DOHH2 (cell line): ENCODE results near the gene ROCK2.

Experiments used
- EZH2phosphoT487 ChIP-seq: fragments of 200-600 bp; sonication (generic); IDR thresholded peaks from 2 replicates; pipeline ENCODE4 v1.6.1; 2017; ENCODE audit warnings: borderline replicate concordance, mild to moderate bottlenecking, antibody characterized with exemption, low read length, moderate library complexity, mixed read lengths
- TF ChIP-seq, protein P1 (sequence below): fragments of 200-600 bp; sonication (generic); IDR thresholded peaks from one replicate; pipeline ENCODE4 v1.5.1; 2014; ENCODE audit warnings: antibody characterized with exemption, mild to moderate bottlenecking, low read depth, low read length; ENCODE audit not compliant: poor library complexity, severe bottlenecking

GRCh38 chr2:11224887-11225286 lies 119.5 kb downstream of the ROCK2 start:
- TF ChIP-seq, protein P1, sequence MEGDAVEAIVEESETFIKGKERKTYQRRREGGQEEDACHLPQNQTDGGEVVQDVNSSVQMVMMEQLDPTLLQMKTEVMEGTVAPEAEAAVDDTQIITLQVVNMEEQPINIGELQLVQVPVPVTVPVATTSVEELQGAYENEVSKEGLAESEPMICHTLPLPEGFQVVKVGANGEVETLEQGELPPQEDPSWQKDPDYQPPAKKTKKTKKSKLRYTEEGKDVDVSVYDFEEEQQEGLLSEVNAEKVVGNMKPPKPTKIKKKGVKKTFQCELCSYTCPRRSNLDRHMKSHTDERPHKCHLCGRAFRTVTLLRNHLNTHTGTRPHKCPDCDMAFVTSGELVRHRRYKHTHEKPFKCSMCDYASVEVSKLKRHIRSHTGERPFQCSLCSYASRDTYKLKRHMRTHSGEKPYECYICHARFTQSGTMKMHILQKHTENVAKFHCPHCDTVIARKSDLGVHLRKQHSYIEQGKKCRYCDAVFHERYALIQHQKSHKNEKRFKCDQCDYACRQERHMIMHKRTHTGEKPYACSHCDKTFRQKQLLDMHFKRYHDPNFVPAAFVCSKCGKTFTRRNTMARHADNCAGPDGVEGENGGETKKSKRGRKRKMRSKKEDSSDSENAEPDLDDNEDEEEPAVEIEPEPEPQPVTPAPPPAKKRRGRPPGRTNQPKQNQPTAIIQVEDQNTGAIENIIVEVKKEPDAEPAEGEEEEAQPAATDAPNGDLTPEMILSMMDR, result no peak
- TF ChIP-seq EZH2phosphoT487, result no peak
